OCI-LY7 (cell line): ENCODE measurements around the gene FOXD3.

Experiments
- CTCF ChIP-seq: fragments of 200-600 bp; sonication (generic); conservative IDR thresholded peaks from 2 replicates; pipeline ENCODE4 v1.5.1; 2014; ENCODE audit warnings: mild to moderate bottlenecking, antibody characterized with exemption, low read length, moderate library complexity, mixed read lengths
- EZH2phosphoT487 ChIP-seq: fragments of 200-600 bp; sonication (generic); IDR thresholded peaks from 2 replicates; pipeline ENCODE4 v1.6.1; 2018; ENCODE audit warnings: low read depth, borderline replicate concordance, mild to moderate bottlenecking, mixed run types, antibody characterized with exemption, low read length, moderate library complexity, mixed read lengths

- peak; percentile 88 for TF ChIP-seq CTCF
- TF ChIP-seq EZH2phosphoT487 = no peak
These were observed 5.2 kb downstream of the FOXD3 start for GRCh38 chr1:63327417-63328054.
